DOHH2 (cell line): ENCODE results near the gene ZRANB2.

Experiments
- EZH2phosphoT487 ChIP-seq: fragments of 200-600 bp; sonication (generic); IDR thresholded peaks from 2 replicates; pipeline ENCODE4 v1.6.1; 2017; ENCODE audit warnings: borderline replicate concordance, mild to moderate bottlenecking, antibody characterized with exemption, low read length, moderate library complexity, mixed read lengths
- TF ChIP-seq, protein P1 (sequence below): fragments of 200-600 bp; sonication (generic); IDR thresholded peaks from one replicate; pipeline ENCODE4 v1.5.1; 2014; ENCODE audit warnings: antibody characterized with exemption, mild to moderate bottlenecking, low read depth, low read length; ENCODE audit not compliant: poor library complexity, severe bottlenecking

DNA sequence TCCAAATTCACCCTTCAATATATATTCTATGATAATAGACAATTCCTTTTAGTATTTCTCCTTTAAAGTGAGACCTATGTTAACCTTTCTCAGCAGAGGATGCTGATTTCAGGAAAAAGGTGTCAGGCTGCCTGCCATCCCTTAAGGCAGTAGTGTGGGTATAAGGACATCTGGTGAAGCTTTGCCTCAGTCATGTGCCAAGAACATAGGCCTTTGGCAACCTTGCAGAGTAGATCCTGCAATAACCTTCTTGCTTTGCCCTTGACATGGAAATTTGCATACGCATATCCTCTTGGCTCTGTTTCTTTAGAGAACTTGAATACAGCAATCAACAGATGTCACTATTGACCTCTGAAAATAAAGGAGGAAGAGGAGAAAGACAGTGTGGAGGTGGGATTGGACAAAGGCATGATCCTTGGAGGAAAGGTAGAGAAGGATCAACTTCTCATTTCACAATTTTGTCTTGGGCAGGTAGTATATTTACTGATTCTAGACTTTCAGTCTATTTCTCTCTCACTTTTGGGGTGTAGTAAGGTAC is 21.1 kb upstream of the ZRANB2 start:
- TF ChIP-seq, protein P1, sequence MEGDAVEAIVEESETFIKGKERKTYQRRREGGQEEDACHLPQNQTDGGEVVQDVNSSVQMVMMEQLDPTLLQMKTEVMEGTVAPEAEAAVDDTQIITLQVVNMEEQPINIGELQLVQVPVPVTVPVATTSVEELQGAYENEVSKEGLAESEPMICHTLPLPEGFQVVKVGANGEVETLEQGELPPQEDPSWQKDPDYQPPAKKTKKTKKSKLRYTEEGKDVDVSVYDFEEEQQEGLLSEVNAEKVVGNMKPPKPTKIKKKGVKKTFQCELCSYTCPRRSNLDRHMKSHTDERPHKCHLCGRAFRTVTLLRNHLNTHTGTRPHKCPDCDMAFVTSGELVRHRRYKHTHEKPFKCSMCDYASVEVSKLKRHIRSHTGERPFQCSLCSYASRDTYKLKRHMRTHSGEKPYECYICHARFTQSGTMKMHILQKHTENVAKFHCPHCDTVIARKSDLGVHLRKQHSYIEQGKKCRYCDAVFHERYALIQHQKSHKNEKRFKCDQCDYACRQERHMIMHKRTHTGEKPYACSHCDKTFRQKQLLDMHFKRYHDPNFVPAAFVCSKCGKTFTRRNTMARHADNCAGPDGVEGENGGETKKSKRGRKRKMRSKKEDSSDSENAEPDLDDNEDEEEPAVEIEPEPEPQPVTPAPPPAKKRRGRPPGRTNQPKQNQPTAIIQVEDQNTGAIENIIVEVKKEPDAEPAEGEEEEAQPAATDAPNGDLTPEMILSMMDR, result no peak
- no peak for TF ChIP-seq EZH2phosphoT487
